ENCODE results near the gene UBASH3A.

UBASH3A gene

DNA sequence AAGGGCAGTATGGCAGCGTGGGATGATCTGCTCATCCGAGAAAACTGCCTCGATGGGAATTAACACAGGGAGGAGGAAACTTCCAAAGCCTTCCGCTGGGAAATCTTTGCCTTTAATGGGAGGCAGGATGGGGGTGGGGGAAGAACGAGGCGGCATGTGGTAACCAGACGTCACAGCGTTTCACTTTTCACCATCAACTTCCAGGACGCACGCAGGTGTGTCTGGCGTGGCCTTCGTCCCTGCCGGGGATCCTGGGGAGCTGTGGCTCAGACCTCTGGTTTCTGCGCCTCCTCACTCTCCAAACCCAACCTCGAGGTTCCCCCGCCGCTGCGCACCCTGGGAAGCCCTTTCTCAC is 92.0 kb downstream of the UBASH3A start:
- DNase-seq, result no peak

DNA sequence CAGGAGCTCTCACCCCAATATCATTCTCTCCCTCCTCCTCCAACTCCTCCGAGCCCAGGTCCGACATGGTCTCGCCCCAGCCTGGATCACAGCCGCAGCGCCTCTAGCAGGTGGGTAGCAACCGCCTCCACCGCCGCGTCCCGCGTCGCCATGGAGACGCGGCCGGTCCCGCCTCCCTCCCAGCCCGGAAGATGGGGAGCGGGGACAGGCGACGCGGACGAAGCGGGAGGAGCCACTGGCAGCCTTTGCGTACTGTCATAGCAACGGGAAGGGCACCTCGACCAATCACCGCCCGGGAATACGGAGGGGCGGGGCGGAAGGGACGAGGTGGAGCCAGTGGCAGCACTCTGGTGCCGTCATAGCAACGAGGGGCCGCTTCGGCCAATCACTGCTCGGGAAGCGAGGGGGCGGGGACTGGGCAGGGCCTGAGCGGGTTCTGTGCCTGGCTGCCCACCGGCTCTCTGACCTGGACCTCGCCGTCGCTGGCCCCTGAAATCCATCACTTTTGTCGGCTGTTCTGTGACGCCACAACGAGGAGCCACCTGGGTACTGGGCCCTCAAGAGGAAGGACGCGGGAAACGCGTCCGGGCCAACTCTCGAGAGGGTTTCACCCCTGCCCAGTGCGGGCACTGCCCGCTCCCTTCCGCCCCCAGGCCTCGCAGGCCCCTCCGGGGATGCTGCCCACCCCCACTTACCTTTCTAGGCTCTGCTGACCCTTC is 92.6 kb downstream of the UBASH3A start, which contains the start of gene RSPH1:
TSS of gene RSPH1 (minus strand) at position 105 of the 719 bp plus-strand sequence. CDS start at position 67, 38 bp downstream.
- peak; percentile 97 for DNase-seq

DNA sequence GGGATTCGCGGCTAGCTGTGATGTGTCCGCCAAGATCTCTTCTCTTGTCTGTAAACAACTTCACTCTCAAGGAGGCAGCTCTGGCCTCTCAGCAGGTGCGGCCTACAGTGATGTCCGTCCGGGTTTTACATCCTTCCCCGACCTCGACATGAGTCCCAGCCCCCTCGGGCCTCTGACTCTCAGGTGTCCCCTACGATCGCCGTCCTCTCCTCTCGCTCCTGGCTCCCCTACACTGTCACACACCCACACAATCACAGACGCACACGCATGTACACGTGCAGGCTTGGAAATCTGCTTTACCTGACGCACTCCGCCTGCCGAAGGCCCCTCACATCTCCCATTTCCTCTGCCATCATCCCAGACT is 93.1 kb downstream of the UBASH3A start:
- no peak for DNase-seq

Data from NCI-H1694 (cell line).